SK-N-SH (cell line): ENCODE measurements around the gene GKN1. TPM values are rescaled to one million over a fixed set of nuclear protein-coding genes. Genes with fewer than 3 reads are reported as not detected.

Experiments used
- CTCF ChIA-PET: fragments of 300-600, 350-600 bp; formaldehyde crosslinking; extraction: SDS; loops from one replicate; lab custom pipeline; 2021; lab: Yijun Ruan, JAX
- POLR2A ChIA-PET: fragments of 350-600 bp; sonication (Branson Sonifier 250); formaldehyde crosslinking; extraction: SDS; loops from one replicate; lab custom pipeline; 2020; ENCODE audit warnings: antibody characterized with exemption, inconsistent platforms; lab: Yijun Ruan, JAX
- DNase-seq: peaks from one replicate; pipeline ENCODE4 v3.0.0; 2012
- H2AFZ ChIP-seq: fragments of 200-600 bp; sonication (generic); 2 replicates; pipeline ENCODE4 v1.8.1; 2016; ENCODE audit warnings: antibody characterized with exemption, mild to moderate bottlenecking, low read depth
- H3F3A ChIP-seq: fragments of 200-600 bp; sonication (generic); replicated peaks from 2 replicates; pipeline ENCODE3; 2016; ENCODE audit warnings: antibody characterized with exemption, mild to moderate bottlenecking; ENCODE audit not compliant: insufficient read depth
- H3K27ac ChIP-seq, 2 experiments: fragments of 200-500 bp in 1 of 2; fragments of 200-600 bp in 1 of 2; sonication (Bioruptor generic) in 1 of 2; sonication (generic), shearing (Covaris generic) in 1 of 2; 2 replicates each; pipeline versions ENCODE4 v1.5.1 to v1.6.1; 2014 to 2016; ENCODE audit warnings: low read depth in 2 of 2, inconsistent platforms in 1 of 2, low read length in 1 of 2, mild to moderate bottlenecking in 1 of 2, mixed read lengths in 1 of 2
- H3K27me3 ChIP-seq: fragments of 200-600 bp; sonication (generic), shearing (Covaris generic); 2 replicates; pipeline ENCODE4 v1.6.1; 2016; ENCODE audit warnings: mixed run types; ENCODE audit not compliant: insufficient read depth
- H3K36me3 ChIP-seq, 2 experiments: fragments of 200-500 bp in 1 of 2; fragments of 200-600 bp in 1 of 2; sonication (Bioruptor generic) in 1 of 2; sonication (generic) in 1 of 2; replicated peaks in 1 of 2; 2 replicates each; pipeline versions ENCODE3 to v1.5.1; 2014 to 2016; ENCODE audit warnings: low read length in 1 of 2, mild to moderate bottlenecking in 1 of 2; ENCODE audit not compliant: insufficient read depth in 2 of 2, control insufficient read depth in 1 of 2
- H3K4me1 ChIP-seq, 2 experiments: fragments of 200-500 bp in 1 of 2; fragments of 200-600 bp in 1 of 2; sonication (Bioruptor generic) in 1 of 2; sonication (generic), shearing (Covaris generic) in 1 of 2; 2 replicates each; pipeline versions ENCODE4 v1.5.1 to v1.6.1; 2014 to 2016; ENCODE audit warnings: low read depth in 1 of 2, low read length in 1 of 2, mixed run types in 1 of 2; ENCODE audit not compliant: insufficient read depth in 2 of 2, control insufficient read depth in 1 of 2
- H3K4me2 ChIP-seq: fragments of 200-600 bp; sonication (generic), shearing (Covaris generic); 2 replicates; pipeline ENCODE4 v1.6.1; 2017; ENCODE audit warnings: mixed run types
- H3K4me3 ChIP-seq, 2 experiments: fragments of 200-500 bp in 1 of 2; fragments of 200-600 bp in 1 of 2; sonication (Bioruptor generic) in 1 of 2; sonication (generic), shearing (Covaris generic) in 1 of 2; 2 replicates each; pipeline versions ENCODE4 v1.5.1 to v1.8.1; 2014 to 2016; ENCODE audit warnings: low read depth in 2 of 2, inconsistent platforms in 1 of 2, low read length in 1 of 2, mild to moderate bottlenecking in 1 of 2, mixed read lengths in 1 of 2, moderate library complexity in 1 of 2
- H3K79me2 ChIP-seq: fragments of 200-600 bp; sonication (generic); 2 replicates; pipeline ENCODE4 v1.8.1; 2017; ENCODE audit warnings: mild to moderate bottlenecking; ENCODE audit not compliant: insufficient read depth
- H3K9ac ChIP-seq: fragments of 200-600 bp; sonication (generic); 2 replicates; pipeline ENCODE4 v1.6.1; 2017; ENCODE audit warnings: mixed run types
- H3K9me2 ChIP-seq: fragments of 200-600 bp; sonication (generic); 2 replicates; pipeline ENCODE4 v1.6.1; 2017; ENCODE audit warnings: mixed run types
- H3K9me3 ChIP-seq: fragments of 200-600 bp; sonication (generic); 2 replicates; pipeline ENCODE4 v1.6.1; 2017; ENCODE audit warnings: mixed run types, mild to moderate bottlenecking, moderate library complexity
- H4K20me1 ChIP-seq: fragments of 200-600 bp; sonication (generic); 2 replicates; pipeline ENCODE4 v1.6.1; 2017; ENCODE audit warnings: mild to moderate bottlenecking, mixed run types; ENCODE audit not compliant: insufficient read depth
- CTCF ChIP-seq: fragments of 200-600 bp; sonication (generic); IDR thresholded peaks from 2 replicates; pipeline ENCODE4 v1.6.1; 2017; ENCODE audit warnings: antibody characterized with exemption, mild to moderate bottlenecking, moderate library complexity
- ELF1 ChIP-seq: IDR thresholded peaks from 2 replicates; pipeline ENCODE4 v1.4.0; 2012
- FOSL2 ChIP-seq: IDR thresholded peaks from 2 replicates; pipeline ENCODE4 v1.4.0; 2012; ENCODE audit warnings: low read depth, mild to moderate bottlenecking, moderate library complexity, borderline replicate concordance
- MEF2A ChIP-seq: IDR thresholded peaks from 2 replicates; pipeline ENCODE4 v1.4.0; 2012; ENCODE audit warnings: low read depth, borderline replicate concordance
- NRF1 ChIP-seq: IDR thresholded peaks from 2 replicates; pipeline ENCODE4 v1.6.1; 2012; ENCODE audit warnings: low read depth, mild to moderate bottlenecking, low read length
- RAD21 ChIP-seq: IDR thresholded peaks from 2 replicates; pipeline ENCODE4 v1.6.1; 2012; ENCODE audit warnings: mild to moderate bottlenecking, low read length
- SMC3 ChIP-seq: IDR thresholded peaks from 2 replicates; pipeline ENCODE4 v1.6.1; 2012; ENCODE audit warnings: low read depth, low read length, improper control_type of control experiment
- USF1 ChIP-seq: IDR thresholded peaks from 2 replicates; pipeline ENCODE4 v1.4.0; 2012; ENCODE audit warnings: low read depth, borderline replicate concordance
- ZBTB33 ChIP-seq: IDR thresholded peaks from 2 replicates; pipeline ENCODE4 v1.4.0; 2012; ENCODE audit warnings: low read depth, borderline replicate concordance
- WGBS: methylation state at CpG from one replicate; pipeline ENCODE4 v1.1.6; 2017; ENCODE audit warnings: low lambda C conversion rate; 5-methylcytosine and 5-hydroxymethylcytosine counted together
- polyA plus RNA-seq, 3 experiments: library from polyadenylated mRNA; depleted of rRNA; stranded (reverse); fragments of >200 nt; gene quantifications; 2 replicates each; pipeline ENCODE4 v1.2.3, GENCODE V29; 2012

The GKN1 gene
- polyA plus RNA-seq (2012; rRNA removed): not detected in 2 replicates
- 0.09 TPM in 1 of 2 replicates, not detected in the other for polyA plus RNA-seq (2012; cell fraction: cytosol; rRNA removed)
- polyA plus RNA-seq (2012; cell fraction: nucleus; rRNA removed): not detected in 2 replicates

GRCh38 chr2:68974251-68974650, at the start of gene GKN1:
TSS of gene GKN1 (plus strand) at chr2:68974636. CDS start at chr2:68974678, 42 bp downstream.
- H3K36me3 ChIP-seq: no peaks in the 10 kb centered on the region
- TF ChIP-seq ZBTB33 (no peak), RAD21 (no peak), ELF1 (no peak), MEF2A (no peak), FOSL2 (no peak)
- TF ChIP-seq, all 33 proteins: peak for 0
- WGBS: 75% methylated on average over 3 of the region's 3 CpGs
- Histone ChIP-seq H3K27ac (no peak within 1 kb of the TSS), H3F3A (peaks cover 29% of the 10 kb centered on the region), H3K4me2 (no peak within 1 kb of the TSS), H3K9ac (no peak within 1 kb of the TSS), H4K20me1 (no peaks in the 10 kb centered on the region), H3K4me1 (peaks cover 2 to 25% of the 10 kb centered on the region in 2 experiments; a peak in 3 of 4 replicates), H3K9me2 (no peaks in the 10 kb centered on the region), H3K9me3 (no peaks in the 10 kb centered on the region), H3K27me3 (no peaks in the 10 kb centered on the region), H3K79me2 (no peaks in the 10 kb centered on the region), H3K4me3 (no peak within 1 kb of the TSS), H2AFZ (no peak within 1 kb of the TSS)
- CTCF ChIA-PET: no interaction called here
- DNase-seq: no peak
- POLR2A ChIA-PET: no interaction called here

GRCh38 chr2:68925295-68925896, 49.0 kb upstream of the GKN1 start:
- H3F3A ChIP-seq: no peaks in the 10 kb centered on the region
- H3K4me2 ChIP-seq: no peak overlapping the region
- H3K4me1 ChIP-seq: no peaks in the 10 kb centered on the region
- CTCF ChIA-PET: interaction anchor here (0.5 to 12.4 kb wide), 91 partner anchors 10 to 510 kb away, joined by 3 to 245 read pairs (median 4); partner anchors contain the start of genes APLF, ARHGAP25, FBXO48 and GKN2
- no peak overlapping the region for H3K9ac ChIP-seq
- no peak overlapping the region for H2AFZ ChIP-seq
- no peaks in the 10 kb centered on the region; the same call in 1 of the 2 replicates for H3K27me3 ChIP-seq
- no peaks in the 10 kb centered on the region for H4K20me1 ChIP-seq
- TF ChIP-seq USF1 (no peak), RAD21 (peak; percentile 94), CTCF (peak; percentile 89), NRF1 (no peak), SMC3 (peak; percentile 88)
- TF ChIP-seq, all 33 proteins: peak for 3
- Histone ChIP-seq H3K36me3 (no peaks in the 10 kb centered on the region), H3K9me3 (no peaks in the 10 kb centered on the region), H3K27ac (no peak overlapping the region), H3K9me2 (no peaks in the 10 kb centered on the region), H3K4me3 (no peak overlapping the region; a peak in 1 of 4 replicates), H3K79me2 (no peaks in the 10 kb centered on the region)
- DNase-seq: peak; percentile 55
- POLR2A ChIA-PET: no interaction called here
- WGBS: 43% methylated on average over 9 of the region's 9 CpGs
